HG02763 (cell line): ENCODE measurements around the gene CCDC7.
"Not testable (repeated sequence)": the region's sequence is repeated elsewhere in the genome, so short reads cannot be mapped to it uniquely, and the experiment has no call there.

Experiments
- ATAC-seq: cut with Tn5 transposase; IDR thresholded peaks from one replicate; pipeline ENCODE4 v1.9.1; 2021; ENCODE audit warnings: mild to moderate bottlenecking, moderate library complexity; ENCODE audit not compliant: unreplicated experiment

Gene CCDC7

GRCh38 chr10:32687546-32687945, 241.6 kb downstream of the CCDC7 start:
- no peak for ATAC-seq

- ATAC-seq, result no peak
Observed at GRCh38 chr10:32692174-32692573, 246.2 kb downstream of the CCDC7 start.

- ATAC-seq, result no peak
Observed at GRCh38 chr10:32693441-32693979, 247.6 kb downstream of the CCDC7 start.

GRCh38 chr10:32699683-32700082, 253.7 kb downstream of the CCDC7 start:
- ATAC-seq, result not testable (repeated sequence)

GRCh38 chr10:32713560-32713959, 267.6 kb downstream of the CCDC7 start:
- ATAC-seq, result no peak

GRCh38 chr10:32731527-32731926, 285.6 kb downstream of the CCDC7 start:
- no peak for ATAC-seq

- ATAC-seq, result no peak
Observed at GRCh38 chr10:32738958-32739357, 293.0 kb downstream of the CCDC7 start.

- ATAC-seq, result no peak
Observed at GRCh38 chr10:32744321-32744720, 298.4 kb downstream of the CCDC7 start.

GRCh38 chr10:32746869-32747268, 300.9 kb downstream of the CCDC7 start:
- ATAC-seq, result no peak

- no peak for ATAC-seq
Observed at GRCh38 chr10:32751582-32751981, 305.6 kb downstream of the CCDC7 start.

GRCh38 chr10:32754900-32755299, 309.0 kb downstream of the CCDC7 start:
- not testable (repeated sequence) for ATAC-seq

GRCh38 chr10:32771217-32771616, 325.3 kb downstream of the CCDC7 start:
- no peak for ATAC-seq

- no peak for ATAC-seq
Observed at GRCh38 chr10:32773105-32773504, 327.2 kb downstream of the CCDC7 start.

GRCh38 chr10:32786968-32787367, 341.0 kb downstream of the CCDC7 start:
- ATAC-seq, result no peak

GRCh38 chr10:32787690-32788284, 341.8 kb downstream of the CCDC7 start:
- ATAC-seq, result no peak

- no peak for ATAC-seq
Observed at GRCh38 chr10:32788359-32788758, 342.4 kb downstream of the CCDC7 start.

GRCh38 chr10:32790483-32790882, 344.5 kb downstream of the CCDC7 start:
- no peak for ATAC-seq

GRCh38 chr10:32793033-32793432, 347.1 kb downstream of the CCDC7 start:
- no peak for ATAC-seq

GRCh38 chr10:32795598-32796183, 349.8 kb downstream of the CCDC7 start:
- ATAC-seq, result no peak

- not testable (repeated sequence) for ATAC-seq
Observed at GRCh38 chr10:32797393-32797792, 351.5 kb downstream of the CCDC7 start.

GRCh38 chr10:32846974-32847373, 401.0 kb downstream of the CCDC7 start:
- no peak for ATAC-seq

- no peak for ATAC-seq
Observed at GRCh38 chr10:32851301-32851700, 405.4 kb downstream of the CCDC7 start.

- ATAC-seq, result no peak
Observed at GRCh38 chr10:32854435-32854834, 408.5 kb downstream of the CCDC7 start.
